ENCODE measurements around the gene ING4.

The ING4 gene

GRCh38 chr12:6626654-6627283 lies 36.1 kb downstream of the ING4 start:
- H3K36me3 ChIP-seq (ENCODE audit: control insufficient read depth in 5 of 5, insufficient read depth in 5 of 5, low read length in 5 of 5), result no peaks in the 10 kb centered on the region
- no peak overlapping the region for H3K4me3 ChIP-seq (ENCODE audit: low read depth in 1 of 5, low read length in 5 of 5)
- H3K27me3 ChIP-seq (ENCODE audit: control insufficient read depth in 5 of 5, insufficient read depth in 4 of 5, low read length in 5 of 5), result peaks cover 0 to 11% (median 3%) of the 10 kb centered on the region in 5 donors
- H3K9me3 ChIP-seq (ENCODE audit: control insufficient read depth in 5 of 5, low read length in 5 of 5), result no peaks in the 10 kb centered on the region
- H3K4me1 ChIP-seq (ENCODE audit: control insufficient read depth in 5 of 5, insufficient read depth in 5 of 5, low read length in 5 of 5), result peaks cover 0 to 28% (median 0%) of the 10 kb centered on the region in 5 donors
- H3K9ac ChIP-seq (ENCODE audit: low read length in 5 of 5), result no peak overlapping the region
- no peak overlapping the region for H3K27ac ChIP-seq (ENCODE audit: low read depth, low read length)

GRCh38 chr12:6620885-6621274 lies 42.0 kb downstream of the ING4 start:
- Histone ChIP-seq H3K27ac (ENCODE audit: low read depth, low read length) (no peak overlapping the region), H3K9me3 (ENCODE audit: control insufficient read depth in 5 of 5, low read length in 5 of 5) (no peaks in the 10 kb centered on the region), H3K27me3 (ENCODE audit: control insufficient read depth in 5 of 5, insufficient read depth in 4 of 5, low read length in 5 of 5) (peaks cover 0 to 6% (median 3%) of the 10 kb centered on the region in 5 donors), H3K4me3 (ENCODE audit: low read depth in 1 of 5, low read length in 5 of 5) (peak overlapping the region in 2 of 5 donors; percentile 44 to 51), H3K9ac (ENCODE audit: low read length in 5 of 5) (no peak overlapping the region), H3K36me3 (ENCODE audit: control insufficient read depth in 5 of 5, insufficient read depth in 5 of 5, low read length in 5 of 5) (no peaks in the 10 kb centered on the region), H3K4me1 (ENCODE audit: control insufficient read depth in 5 of 5, insufficient read depth in 5 of 5, low read length in 5 of 5) (peaks cover 0 to 40% (median 10%) of the 10 kb centered on the region in 5 donors)

- H3K4me3 ChIP-seq (ENCODE audit: low read depth in 1 of 5, low read length in 5 of 5), result peak overlapping the region in 3 of 5 donors; percentile 44 to 51 (median 45)
- peak overlapping the region in 2 of 5 donors; percentile 22 to 30 for H3K9ac ChIP-seq (ENCODE audit: low read length in 5 of 5)
- H3K27ac ChIP-seq (ENCODE audit: low read depth, low read length), result no peak overlapping the region
Observed at GRCh38 chr12:6620137-6620884, 42.6 kb downstream of the ING4 start.

GRCh38 chr12:6618483-6619225 lies 44.3 kb downstream of the ING4 start:
- Histone ChIP-seq H3K27me3 (ENCODE audit: control insufficient read depth in 5 of 5, insufficient read depth in 4 of 5, low read length in 5 of 5) (peaks cover 0 to 6% (median 3%) of the 10 kb centered on the region in 5 donors), H3K9ac (ENCODE audit: low read length in 5 of 5) (no peak overlapping the region), H3K4me1 (ENCODE audit: control insufficient read depth in 5 of 5, insufficient read depth in 5 of 5, low read length in 5 of 5) (peaks cover 0 to 40% (median 16%) of the 10 kb centered on the region in 5 donors), H3K27ac (ENCODE audit: low read depth, low read length) (no peak overlapping the region), H3K4me3 (ENCODE audit: low read depth in 1 of 5, low read length in 5 of 5) (no peak overlapping the region), H3K36me3 (ENCODE audit: control insufficient read depth in 5 of 5, insufficient read depth in 5 of 5, low read length in 5 of 5) (no peaks in the 10 kb centered on the region), H3K9me3 (ENCODE audit: control insufficient read depth in 5 of 5, low read length in 5 of 5) (no peaks in the 10 kb centered on the region)

More at GRCh38 chr12:6620137-6620884, 42.6 kb downstream of the ING4 start:
- no peaks in the 10 kb centered on the region for H3K9me3 ChIP-seq (ENCODE audit: control insufficient read depth in 5 of 5, low read length in 5 of 5)
- no peaks in the 10 kb centered on the region for H3K36me3 ChIP-seq (ENCODE audit: control insufficient read depth in 5 of 5, insufficient read depth in 5 of 5, low read length in 5 of 5)
- peaks cover 0 to 6% (median 3%) of the 10 kb centered on the region in 5 donors for H3K27me3 ChIP-seq (ENCODE audit: control insufficient read depth in 5 of 5, insufficient read depth in 4 of 5, low read length in 5 of 5)
- peaks cover 0 to 40% (median 10%) of the 10 kb centered on the region in 5 donors for H3K4me1 ChIP-seq (ENCODE audit: control insufficient read depth in 5 of 5, insufficient read depth in 5 of 5, low read length in 5 of 5)

DNA sequence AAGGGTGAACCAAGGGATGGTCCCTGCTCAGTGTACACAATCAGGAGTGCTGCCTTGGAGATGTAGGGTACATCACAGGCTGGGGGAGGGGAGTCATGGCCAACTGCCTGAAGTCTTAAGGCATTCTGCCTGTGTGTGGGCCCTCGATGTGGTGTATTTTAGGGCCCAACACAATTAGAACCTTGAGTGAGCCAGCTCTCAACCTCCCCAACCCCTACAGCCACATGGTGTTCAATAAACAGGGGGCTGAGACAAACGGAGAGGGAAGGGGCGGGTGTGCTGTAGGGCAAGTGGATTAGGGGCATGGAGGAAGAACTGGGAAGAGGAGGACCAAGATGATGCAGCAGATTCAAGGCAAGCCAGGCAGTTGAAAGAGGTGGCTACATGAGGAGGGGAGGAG lies 47.1 kb downstream of the ING4 start:
- Histone ChIP-seq H3K4me1 (ENCODE audit: control insufficient read depth in 5 of 5, insufficient read depth in 5 of 5, low read length in 5 of 5) (peaks cover 4 to 48% (median 31%) of the 10 kb centered on the region in 5 donors), H3K9ac (ENCODE audit: low read length in 5 of 5) (no peak overlapping the region), H3K9me3 (ENCODE audit: control insufficient read depth in 5 of 5, low read length in 5 of 5) (no peaks in the 10 kb centered on the region), H3K27ac (ENCODE audit: low read depth, low read length) (no peak overlapping the region), H3K36me3 (ENCODE audit: control insufficient read depth in 5 of 5, insufficient read depth in 5 of 5, low read length in 5 of 5) (no peaks in the 10 kb centered on the region), H3K4me3 (ENCODE audit: low read depth in 1 of 5, low read length in 5 of 5) (no peak overlapping the region), H3K27me3 (ENCODE audit: control insufficient read depth in 5 of 5, insufficient read depth in 4 of 5, low read length in 5 of 5) (peaks cover 0 to 3% (median 3%) of the 10 kb centered on the region in 5 donors)

DNA sequence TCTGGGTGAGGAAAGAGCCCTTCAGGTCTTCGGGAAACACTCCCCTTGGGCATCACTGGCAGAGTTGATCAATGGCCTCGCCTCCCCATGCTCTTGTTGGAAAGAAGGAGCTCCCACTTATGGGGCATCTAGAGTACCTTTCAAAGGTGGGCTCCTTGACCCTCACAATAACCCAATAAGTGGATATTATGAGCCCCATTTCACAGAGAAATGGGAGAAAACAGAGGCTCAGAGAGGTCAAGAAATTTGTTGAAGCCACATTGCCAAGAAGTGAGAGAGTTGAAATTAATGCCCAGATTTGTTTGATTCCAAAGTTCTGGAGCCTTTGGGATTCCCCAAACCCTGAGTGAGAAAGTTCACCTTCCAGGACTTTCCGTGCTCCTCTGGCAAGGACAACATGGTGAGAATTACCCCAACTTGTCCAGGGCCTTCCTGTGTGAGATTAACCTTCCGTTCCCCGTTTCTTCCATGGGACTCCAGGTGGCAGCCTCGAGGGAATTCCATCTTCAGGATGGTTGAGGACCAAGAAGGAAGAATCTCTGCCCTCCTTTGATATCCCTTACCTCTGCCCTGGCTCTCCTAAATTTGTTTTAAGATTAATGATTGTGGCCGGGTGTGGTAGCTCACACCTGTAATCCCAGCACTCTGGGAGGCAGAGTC lies 48.3 kb downstream of the ING4 start:
- no peak overlapping the region for H3K4me3 ChIP-seq (ENCODE audit: low read depth in 1 of 5, low read length in 5 of 5)
- peak overlapping the region in 2 of 5 donors; percentile 45 to 47 for H3K9ac ChIP-seq (ENCODE audit: low read length in 5 of 5)

DNA sequence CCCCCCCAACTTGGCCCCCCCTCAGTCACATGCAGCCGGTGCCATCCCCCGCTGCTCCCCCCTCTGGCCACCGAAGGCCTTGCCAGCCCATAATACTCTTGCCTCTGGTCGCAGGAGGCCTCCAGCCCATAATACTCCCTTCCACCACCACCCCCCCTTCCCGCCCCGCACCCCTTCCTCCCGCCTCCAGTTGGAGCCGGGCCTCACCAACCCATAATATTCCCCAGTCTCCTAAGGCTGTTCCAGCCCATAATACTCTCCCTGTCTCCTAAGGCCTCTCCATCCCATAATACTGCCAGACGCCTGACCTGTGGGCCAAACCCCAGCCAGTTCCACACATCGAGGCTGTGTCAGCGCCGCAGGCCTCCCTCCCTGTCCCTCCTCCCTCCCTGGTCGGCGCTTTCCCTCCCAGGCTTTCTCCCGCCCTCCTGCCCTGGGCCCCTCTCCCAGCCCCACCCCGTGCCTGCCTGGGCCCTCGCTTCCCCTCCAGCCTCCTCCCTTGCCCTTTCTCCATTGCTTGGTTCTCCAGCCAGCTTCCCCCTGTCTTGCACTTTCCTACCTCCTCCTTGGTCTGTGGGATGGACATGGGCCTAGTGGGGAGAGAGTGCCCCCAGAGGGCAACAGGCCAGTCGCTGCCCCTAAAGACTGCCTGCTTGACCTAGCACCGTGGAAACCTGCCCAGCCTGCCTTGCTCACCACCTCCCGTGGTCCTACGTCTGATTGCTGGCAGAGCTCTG lies 49.0 kb downstream of the ING4 start:
- peaks cover 4 to 33% (median 25%) of the 10 kb centered on the region in 5 donors for H3K4me1 ChIP-seq (ENCODE audit: control insufficient read depth in 5 of 5, insufficient read depth in 5 of 5, low read length in 5 of 5)
- H3K9ac ChIP-seq (ENCODE audit: low read length in 5 of 5), result peak overlapping the region in 1 of 5 donors; percentile 47
- no peaks in the 10 kb centered on the region for H3K9me3 ChIP-seq (ENCODE audit: control insufficient read depth in 5 of 5, low read length in 5 of 5)
- no peak overlapping the region for H3K4me3 ChIP-seq (ENCODE audit: low read depth in 1 of 5, low read length in 5 of 5)
- H3K27me3 ChIP-seq (ENCODE audit: control insufficient read depth in 5 of 5, insufficient read depth in 4 of 5, low read length in 5 of 5), result no peaks in the 10 kb centered on the region
- H3K36me3 ChIP-seq (ENCODE audit: control insufficient read depth in 5 of 5, insufficient read depth in 5 of 5, low read length in 5 of 5), result no peaks in the 10 kb centered on the region
- peak overlapping the region; percentile 72 for H3K27ac ChIP-seq (ENCODE audit: low read depth, low read length)

More for the DNA sequence above, 48.3 kb downstream of the ING4 start:
- Histone ChIP-seq H3K4me1 (ENCODE audit: control insufficient read depth in 5 of 5, insufficient read depth in 5 of 5, low read length in 5 of 5) (peaks cover 4 to 37% (median 25%) of the 10 kb centered on the region in 5 donors), H3K27me3 (ENCODE audit: control insufficient read depth in 5 of 5, insufficient read depth in 4 of 5, low read length in 5 of 5) (no peaks in the 10 kb centered on the region), H3K27ac (ENCODE audit: low read depth, low read length) (peak overlapping the region; percentile 72), H3K9me3 (ENCODE audit: control insufficient read depth in 5 of 5, low read length in 5 of 5) (no peaks in the 10 kb centered on the region), H3K36me3 (ENCODE audit: control insufficient read depth in 5 of 5, insufficient read depth in 5 of 5, low read length in 5 of 5) (no peaks in the 10 kb centered on the region)

GRCh38 chr12:6613015-6613775 lies 49.7 kb downstream of the ING4 start:
- Histone ChIP-seq H3K9ac (ENCODE audit: low read length in 5 of 5) (peak overlapping the region in 3 of 5 donors; percentile 26 to 48 (median 42)), H3K36me3 (ENCODE audit: control insufficient read depth in 5 of 5, insufficient read depth in 5 of 5, low read length in 5 of 5) (no peaks in the 10 kb centered on the region), H3K9me3 (ENCODE audit: control insufficient read depth in 5 of 5, low read length in 5 of 5) (no peaks in the 10 kb centered on the region), H3K27me3 (ENCODE audit: control insufficient read depth in 5 of 5, insufficient read depth in 4 of 5, low read length in 5 of 5) (no peaks in the 10 kb centered on the region), H3K27ac (ENCODE audit: low read depth, low read length) (peak overlapping the region; percentile 65), H3K4me3 (ENCODE audit: low read depth in 1 of 5, low read length in 5 of 5) (peak overlapping the region; percentile 38 to 69 (median 56)), H3K4me1 (ENCODE audit: control insufficient read depth in 5 of 5, insufficient read depth in 5 of 5, low read length in 5 of 5) (peaks cover 4 to 32% (median 27%) of the 10 kb centered on the region in 5 donors)

Measured in subcutaneous abdominal adipose tissue (tissue), 5 donors.